Measurements from ENCODE around the gene MRPS34.

DNA sequence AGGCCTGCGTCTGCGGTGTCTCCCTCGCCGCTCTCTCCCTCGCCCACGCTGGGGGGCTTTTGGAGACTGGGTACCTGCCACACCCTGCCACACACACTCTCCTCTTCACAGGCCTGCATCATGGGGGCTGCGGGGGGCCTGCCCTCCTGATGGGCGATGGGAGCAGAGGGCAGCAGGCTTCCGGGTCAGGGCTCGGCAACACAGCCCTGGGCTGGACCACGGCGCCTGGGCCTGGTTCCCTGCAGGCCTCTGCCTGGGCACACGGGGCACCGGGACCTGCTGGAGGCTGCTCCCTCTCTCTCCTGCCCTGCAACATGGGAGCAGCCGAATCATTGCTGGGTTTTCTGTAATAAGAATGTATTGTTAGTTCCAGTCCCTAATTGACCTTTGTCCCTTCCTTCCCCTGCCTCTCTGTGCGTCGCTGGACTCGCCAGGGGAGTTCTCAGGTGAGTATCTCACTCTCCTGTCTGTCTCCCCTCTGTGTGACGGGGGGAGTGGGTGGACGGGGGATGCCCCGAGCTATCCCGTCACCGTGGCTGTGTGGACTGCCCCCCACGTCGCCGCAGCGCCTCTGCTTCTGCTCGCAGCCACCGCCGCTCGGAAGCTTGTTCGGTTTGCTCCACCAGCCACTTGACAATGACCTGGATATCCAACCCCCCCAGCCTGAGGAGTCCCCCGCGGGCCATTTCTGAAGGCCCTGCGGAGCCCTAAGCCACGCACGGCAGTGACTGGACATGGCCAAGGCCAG is 15.0 kb downstream of the MRPS34 start:
- TF ChIP-seq, protein P1, sequence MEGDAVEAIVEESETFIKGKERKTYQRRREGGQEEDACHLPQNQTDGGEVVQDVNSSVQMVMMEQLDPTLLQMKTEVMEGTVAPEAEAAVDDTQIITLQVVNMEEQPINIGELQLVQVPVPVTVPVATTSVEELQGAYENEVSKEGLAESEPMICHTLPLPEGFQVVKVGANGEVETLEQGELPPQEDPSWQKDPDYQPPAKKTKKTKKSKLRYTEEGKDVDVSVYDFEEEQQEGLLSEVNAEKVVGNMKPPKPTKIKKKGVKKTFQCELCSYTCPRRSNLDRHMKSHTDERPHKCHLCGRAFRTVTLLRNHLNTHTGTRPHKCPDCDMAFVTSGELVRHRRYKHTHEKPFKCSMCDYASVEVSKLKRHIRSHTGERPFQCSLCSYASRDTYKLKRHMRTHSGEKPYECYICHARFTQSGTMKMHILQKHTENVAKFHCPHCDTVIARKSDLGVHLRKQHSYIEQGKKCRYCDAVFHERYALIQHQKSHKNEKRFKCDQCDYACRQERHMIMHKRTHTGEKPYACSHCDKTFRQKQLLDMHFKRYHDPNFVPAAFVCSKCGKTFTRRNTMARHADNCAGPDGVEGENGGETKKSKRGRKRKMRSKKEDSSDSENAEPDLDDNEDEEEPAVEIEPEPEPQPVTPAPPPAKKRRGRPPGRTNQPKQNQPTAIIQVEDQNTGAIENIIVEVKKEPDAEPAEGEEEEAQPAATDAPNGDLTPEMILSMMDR (conservative IDR thresholded peaks at IDR 0.05; ENCODE audit: low read depth, low read length), result no peak
- TF ChIP-seq EZH2 (IDR thresholded peaks at IDR 0.05; ENCODE audit: borderline replicate concordance, low read depth, low read length, poor library complexity, severe bottlenecking), result no peak
